ENCODE measurements around the gene SLC7A6. TPM values are rescaled to one million over a fixed set of nuclear protein-coding genes. Genes with fewer than 3 reads are reported as not detected.
A peak's percentile ranks its signal among the peaks of the same experiment; 100 is the strongest.

Gene SLC7A6
- total RNA-seq, 1 experiment from 2014 or later, result 22.6 TPM

DNA sequence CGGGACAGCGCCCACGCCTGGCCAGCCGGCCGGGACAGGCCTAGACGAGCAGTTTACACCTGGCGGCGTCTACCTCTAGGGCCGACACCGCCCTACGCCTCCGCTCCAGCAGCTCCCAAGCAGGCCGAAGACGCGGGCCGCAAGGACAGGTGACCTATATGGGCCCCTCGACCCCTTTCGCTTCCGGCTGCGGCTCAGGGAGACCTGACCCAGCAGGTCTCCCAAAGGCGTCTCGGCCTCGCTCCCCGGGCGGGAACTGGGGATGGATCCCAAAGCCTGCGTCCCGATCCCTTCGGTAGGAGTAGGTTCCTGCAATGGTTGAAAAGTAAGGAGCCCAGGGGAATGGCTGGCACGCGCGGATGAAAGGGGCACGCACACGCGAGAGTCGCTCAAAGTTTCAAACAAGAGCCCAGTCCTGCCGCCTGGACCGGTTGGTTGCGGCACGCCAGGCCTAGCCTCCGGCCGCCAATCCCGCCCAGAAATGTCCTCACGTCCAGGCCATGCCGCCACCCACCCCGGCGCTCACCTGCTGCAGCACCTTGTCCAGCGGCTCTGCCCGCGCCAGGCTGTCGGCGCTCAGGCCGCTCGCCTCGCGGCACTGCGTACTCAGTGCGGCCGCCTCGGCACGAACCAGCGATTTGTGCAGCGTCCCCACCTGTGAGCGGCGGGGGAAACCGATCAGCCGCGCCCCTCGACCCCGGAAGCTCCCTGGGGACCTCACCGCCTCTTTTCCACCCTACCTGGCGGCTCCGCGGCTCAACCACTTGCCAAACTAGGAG lies 29.0 kb upstream of the SLC7A6 start:
- no peak for DNase-seq (ENCODE audit: low read depth)

DNA sequence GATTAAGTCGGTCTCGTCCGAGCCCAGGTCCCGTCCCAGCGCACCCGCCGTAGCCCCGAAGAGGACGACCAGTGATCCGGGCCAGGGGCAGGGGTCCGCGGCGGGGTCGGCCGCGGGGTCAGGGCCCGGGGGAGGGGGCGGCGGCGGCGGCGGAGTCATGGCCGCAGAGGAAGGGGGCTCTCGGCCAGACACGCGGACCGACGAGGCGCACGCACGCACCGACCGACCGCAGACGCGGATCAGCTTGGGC lies 28.5 kb upstream of the SLC7A6 start, which contains the start of gene ESRP2:
ESRP2 (minus strand) TSS at position 241 of the 250 bp plus-strand sequence; CDS start at position 159, 82 bp downstream.
- no peak for DNase-seq (ENCODE audit: low read depth)

DNA sequence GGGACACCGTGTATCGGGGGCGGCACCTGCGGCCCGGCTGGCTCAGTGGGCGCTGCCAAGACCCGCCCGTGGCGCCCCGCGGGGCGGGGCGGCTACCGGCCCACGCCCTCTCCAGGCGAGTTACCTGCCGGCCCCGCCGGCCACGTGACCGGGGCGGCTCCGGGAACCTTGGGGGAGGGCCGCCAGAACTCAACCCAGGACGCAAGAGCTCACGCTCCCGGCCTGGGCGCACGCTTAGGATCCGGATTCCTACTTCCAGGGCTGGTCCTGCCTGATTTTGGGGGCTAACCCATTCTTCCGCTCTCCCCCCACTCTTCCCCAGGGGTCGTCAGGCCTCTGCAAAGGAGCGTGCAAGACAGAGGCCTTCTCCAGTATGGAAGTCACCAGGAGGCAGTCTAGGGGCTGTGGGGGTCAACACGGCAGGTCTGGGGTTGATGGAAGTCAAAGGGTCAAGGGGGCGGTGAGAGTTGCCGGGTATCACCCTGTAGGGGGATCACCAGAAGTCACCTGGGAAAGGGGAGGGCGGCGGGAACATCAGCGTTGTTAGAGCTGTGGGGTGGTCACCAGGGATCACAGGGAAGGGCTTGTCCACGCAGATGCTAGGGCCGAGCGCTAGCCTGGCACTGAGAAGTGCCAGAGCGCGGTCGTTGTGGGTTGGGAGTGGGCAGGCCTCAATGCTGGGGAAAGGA lies 28.0 kb upstream of the SLC7A6 start:
- DNase-seq (ENCODE audit: low read depth), result no peak

DNA sequence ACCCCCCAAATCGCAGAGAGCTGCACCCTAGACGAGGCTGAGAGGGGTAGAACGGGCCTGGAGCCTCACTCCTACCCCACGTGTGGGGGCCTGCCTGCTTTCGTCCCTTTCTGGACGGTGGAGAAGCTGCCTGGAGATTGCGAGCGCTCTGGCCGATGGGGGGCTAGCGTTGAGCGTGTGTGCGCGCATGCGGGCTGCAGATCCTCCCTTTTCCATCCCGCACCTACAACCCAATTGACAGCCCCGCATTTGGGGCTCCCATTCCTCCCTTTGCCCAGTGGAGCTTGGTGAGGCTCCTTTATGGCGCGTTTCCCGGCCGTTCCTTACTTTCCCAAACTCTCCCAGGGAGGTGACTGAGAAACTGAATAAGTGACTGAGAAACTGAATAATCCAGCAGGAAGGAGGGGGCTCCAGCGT lies 27.5 kb upstream of the SLC7A6 start:
- DNase-seq (ENCODE audit: low read depth), result no peak

DNA sequence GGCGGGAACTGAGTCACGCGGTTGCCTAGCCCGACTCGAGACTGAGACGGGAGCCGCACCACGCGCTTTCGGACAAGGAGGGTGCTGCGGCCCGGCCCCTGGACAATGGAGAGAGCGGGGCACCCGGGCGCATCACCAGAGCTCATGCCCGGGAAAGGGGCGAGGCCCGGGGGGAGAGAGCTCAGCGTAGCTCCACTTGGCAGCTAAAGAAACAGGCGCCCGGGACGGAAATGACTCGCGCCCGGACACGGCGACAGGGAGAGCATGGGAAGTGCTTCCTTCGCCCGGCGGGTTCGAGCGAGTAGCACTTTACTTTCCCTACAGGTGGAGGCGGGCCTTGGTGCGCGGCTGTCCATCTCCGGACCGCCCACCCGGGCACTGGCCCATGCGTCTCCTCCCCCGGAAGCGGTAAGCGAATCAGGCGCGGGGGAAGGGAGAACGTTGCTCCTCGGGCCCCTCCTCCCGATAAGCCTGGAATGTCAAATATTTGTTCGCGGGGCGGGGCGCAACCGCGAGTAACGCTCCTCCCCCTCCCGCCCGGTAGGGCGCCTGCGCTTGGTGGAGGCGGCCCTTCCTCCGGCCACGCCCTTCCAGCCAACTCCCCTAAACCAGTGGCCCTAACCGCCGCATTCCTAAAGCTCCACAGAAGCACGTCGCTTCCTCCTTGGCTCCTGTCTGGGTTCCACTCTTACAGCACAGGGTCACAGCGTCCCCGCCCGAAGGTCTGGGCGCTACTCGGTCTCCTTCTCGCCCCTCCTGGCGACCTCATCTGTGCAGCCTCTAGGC lies 26.9 kb upstream of the SLC7A6 start:
- DNase-seq (ENCODE audit: low read depth), result peak; percentile 95

DNA sequence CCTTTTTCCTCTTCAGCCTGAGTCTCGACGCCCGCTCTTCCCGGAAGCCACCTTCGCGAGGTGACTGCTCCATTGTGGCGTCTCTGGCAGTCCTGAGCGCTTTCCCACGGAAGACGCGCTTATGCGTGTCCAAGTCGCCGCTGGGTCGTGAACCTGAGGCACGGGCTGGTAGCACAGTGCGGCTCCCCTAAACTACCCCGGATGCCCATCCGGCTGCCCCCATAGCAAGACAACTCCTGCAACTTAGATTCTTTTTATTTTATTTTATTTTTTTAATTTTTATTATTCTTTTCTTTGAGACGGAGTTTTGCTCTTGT lies 26.3 kb upstream of the SLC7A6 start:
- DNase-seq (ENCODE audit: low read depth), result no peak

DNA sequence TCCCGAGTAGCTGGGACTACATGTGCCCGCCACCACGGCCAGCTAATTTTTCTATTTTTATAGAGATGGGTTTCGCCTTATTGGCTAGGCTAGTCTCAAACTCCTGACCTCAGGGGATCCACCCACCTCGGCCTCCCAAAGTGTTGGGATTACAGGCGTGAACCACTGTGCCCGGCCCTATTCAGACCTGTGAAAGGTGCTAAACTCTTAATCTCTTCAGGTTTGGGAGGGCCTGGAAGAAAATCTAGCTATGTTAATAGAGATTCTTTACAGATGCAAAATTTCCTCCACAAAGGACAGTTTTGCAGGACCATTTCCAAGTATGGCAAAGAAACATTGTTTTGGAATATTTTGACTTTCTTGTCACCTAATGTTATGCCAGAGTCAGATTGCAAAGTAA lies 22.2 kb upstream of the SLC7A6 start:
- DNase-seq (ENCODE audit: low read depth), result no peak

DNA sequence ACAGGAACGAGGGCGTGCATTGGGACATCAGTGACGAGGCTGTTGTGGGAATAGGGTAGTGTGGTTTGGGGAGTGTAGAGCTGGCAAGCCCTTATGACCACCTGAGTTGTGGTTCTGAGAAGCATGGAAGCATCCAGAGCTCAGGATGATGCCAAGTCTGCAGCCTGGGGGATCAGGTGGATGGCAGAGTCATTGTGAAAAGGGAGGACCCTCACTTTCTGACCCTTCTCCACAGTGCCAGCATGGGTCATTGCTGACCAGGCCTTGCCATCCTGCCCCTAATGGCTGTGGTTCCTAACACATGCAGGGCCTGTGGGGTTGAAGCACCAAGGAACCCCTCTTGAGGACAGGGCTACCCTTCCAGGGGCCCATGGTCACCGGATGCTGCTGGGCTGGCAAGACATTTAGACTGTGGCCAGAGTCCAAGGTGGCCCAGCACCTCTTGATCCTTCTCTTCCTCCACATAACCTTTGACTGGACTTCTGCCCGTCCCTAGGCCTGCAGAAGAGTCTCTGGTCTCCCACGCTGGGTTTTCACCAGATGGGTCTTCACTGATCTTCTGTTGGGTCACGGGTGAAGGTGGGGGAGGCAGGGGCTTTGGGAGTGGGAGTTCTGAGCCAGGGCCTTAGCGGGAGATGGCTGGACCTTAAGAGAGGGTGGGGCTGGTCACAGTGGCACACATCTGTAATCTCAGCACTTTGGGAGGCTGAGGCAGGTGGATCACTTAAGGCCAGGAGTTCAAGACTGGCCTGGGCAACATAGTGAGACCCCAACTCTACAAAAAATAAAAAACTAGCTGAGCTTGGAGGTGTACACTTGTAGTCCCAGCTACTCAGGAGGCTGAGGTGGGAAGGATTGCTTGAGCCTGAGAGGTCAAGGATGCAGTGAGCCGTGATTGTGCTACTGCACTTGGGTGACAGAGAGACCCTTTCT lies 21.1 kb upstream of the SLC7A6 start:
- no peak for DNase-seq (ENCODE audit: low read depth)

DNA sequence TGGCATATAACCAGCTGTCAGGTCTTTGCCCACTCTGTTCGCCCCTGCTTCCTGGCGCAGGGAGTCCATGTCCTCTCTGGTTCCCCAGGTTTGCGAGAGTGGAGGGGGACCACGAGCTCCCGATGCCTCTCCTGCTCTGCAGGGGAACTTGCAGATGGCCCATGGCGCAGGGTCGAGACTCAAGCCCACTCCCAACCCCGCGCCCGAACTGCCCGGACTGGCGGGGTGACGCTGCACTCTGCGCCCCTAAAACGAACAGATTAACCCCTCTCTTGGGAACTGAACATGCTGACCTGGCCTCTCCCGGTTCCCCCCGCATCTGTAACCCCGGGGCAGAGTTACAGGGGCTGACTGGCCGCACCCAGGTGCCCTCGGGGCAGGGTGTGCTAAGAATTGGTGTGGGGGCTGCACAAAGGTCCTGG lies 19.8 kb upstream of the SLC7A6 start:
- DNase-seq (ENCODE audit: low read depth), result no peak

DNA sequence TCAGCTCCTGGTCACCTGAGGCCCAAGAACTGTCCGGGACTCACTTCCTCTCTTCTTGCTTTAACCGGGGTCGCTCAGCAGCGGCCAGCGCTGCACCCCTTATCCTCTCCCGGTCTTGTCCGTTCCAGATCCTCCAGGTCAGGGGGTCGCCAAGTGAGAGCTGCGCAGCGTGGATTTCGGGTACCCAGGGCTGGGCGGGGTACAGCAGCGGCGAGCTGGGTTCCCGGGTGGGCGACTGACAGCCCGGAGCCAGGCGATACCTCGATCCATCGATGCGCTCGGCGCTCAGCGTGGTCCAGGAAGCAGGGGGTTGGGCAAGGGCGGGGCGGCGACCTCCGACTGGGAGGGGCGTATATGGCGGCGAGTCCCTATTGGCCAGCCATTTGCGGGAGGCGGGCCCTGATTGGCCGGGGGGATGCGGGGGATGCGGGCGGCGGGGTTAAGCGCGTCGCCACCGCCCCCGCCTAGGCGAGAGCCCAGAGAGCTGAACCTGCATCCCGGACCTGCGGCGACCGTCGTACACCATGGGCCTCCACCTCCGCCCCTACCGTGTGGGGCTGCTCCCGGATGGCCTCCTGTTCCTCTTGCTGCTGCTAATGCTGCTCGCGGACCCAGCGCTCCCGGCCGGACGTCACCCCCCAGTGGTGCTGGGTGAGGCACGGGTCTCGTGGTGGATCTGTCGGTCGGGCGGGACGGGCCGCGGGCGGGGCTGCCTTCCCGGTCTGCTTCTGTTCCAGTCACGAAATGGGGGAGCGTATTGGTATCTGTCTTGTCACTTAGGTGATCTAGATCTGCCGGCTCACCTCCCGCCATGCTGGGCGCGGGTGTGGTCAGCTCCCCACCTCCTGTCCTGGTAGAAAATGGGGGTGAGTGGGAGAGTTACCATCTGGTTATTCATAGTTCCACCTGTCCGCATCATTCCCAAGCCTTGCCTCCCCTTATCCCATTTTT lies 19.1 kb upstream of the SLC7A6 start, which contains the start of gene PLA2G15:
PLA2G15 (plus strand) TSS at position 471 of the 951 bp plus-strand sequence; CDS start at position 525, 54 bp downstream.
- peak; percentile 91 for DNase-seq (ENCODE audit: low read depth)

DNA sequence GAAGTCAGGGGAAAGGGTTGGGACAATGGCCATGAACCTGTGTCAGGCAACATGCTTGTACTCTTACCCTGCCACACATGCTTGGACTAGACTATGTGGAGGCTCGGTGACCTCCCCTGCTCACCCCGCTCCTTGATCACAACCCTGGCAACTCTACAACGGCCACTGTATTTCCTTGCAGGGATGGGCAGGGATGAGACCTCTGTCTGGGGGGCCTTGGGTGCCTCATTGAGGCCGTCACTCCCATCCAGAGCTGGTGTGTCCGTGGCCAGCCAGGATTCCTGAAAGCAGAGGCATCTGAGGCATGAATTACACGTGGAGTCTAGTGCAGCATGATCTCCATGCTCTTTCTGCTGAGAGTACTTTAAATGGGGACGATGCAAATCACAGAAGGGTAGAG lies 18.2 kb upstream of the SLC7A6 start:
- no peak for DNase-seq (ENCODE audit: low read depth)

DNA sequence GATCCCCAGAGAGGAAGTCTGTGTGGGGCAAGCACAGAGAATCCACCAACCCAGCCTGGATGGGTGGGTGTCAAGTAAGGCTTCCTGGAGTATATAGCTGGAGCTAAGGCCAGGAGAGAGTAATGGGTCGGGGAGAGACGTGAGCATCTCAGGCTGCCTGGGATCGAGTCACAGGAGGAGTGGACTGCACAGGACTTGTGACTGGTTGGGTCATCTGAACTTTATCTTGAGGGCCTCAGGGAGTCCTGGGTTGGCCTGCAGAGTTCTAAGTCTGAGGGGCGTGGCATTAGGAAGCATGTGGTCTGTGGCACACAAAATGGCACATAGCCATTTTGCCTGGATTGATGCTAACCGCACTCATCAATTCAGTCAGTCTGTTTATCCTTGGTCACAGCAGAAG lies 17.7 kb upstream of the SLC7A6 start:
- peak; percentile 25 for DNase-seq (ENCODE audit: low read depth)

DNA sequence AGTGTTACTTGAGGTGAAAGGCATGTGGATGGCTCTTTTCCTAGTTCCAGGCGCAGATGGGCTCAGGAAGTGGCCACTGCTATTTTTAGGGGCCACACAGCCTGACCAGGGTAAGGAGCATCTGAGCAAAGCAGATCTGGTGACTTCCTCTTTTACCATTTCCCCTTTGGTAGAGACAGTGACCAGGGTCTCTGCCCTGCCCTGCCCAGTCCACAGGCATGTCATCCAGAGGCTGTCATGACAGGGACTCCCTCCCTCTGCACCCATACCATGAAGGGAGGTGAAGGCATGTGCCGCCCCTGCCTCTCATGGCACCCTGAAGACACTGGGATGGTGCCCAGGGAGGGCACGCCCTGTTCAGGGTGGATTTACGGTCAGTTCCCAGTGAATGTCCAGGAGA lies 16.9 kb upstream of the SLC7A6 start:
- no peak for DNase-seq (ENCODE audit: low read depth)

DNA sequence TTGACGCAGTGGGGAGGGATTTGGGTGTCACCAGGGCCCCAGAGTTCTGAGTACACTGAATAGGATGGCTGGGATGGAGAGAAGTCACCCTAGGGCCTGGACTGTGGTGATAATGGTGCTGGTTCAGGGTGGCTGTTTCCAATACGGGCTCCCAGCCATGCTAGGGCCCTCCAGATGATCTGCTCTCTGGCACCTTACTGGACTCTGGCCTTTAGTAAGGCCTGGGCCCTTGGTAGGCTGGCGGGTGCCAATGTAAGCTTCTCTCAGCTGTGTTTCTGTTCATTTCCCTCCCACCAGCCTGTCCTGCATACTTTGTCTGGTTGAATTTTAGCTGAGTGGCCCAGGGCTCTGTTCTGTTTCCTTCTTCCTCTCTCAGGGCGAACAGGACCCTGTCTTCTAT lies 16.4 kb upstream of the SLC7A6 start:
- DNase-seq (ENCODE audit: low read depth), result no peak

DNA sequence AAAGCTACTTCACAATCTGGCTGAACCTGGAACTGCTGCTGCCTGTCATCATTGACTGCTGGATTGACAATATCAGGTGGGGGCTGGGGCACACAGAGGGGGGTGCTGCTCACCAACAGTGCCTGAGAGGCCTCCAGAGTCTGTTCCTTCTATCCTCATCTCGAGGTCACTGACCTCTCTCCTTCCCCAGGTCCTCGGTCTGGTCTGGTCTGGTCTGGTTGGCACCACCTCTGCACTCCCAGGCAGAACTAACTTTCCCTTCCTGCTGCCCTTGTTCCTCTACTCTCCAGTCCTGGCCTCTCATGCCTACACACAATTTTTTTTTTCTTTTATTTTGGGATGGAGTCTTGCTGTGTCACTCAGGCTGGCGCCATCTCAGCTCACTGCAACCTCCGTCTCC lies 15.0 kb upstream of the SLC7A6 start:
- DNase-seq (ENCODE audit: low read depth), result no peak

DNA sequence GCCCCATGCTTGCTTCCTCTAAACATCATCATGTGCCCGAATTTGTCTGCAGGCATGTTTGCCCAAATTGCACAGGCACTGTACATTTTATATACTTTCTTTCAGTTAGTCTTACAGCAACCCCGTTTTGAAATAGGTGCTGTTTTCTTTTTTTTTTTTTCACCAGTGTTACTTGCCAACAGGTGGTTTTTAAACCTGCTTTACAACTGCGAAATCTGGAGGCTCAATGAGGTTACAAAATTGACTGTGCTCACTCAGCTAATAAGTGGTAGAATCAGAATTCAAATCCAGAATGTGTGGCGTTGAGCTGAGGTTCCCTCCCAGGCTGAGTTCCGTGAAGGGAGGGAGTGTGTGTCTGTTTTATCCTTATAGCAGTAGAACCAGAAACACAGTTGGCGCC lies 13.4 kb upstream of the SLC7A6 start:
- no peak for DNase-seq (ENCODE audit: low read depth)

DNA sequence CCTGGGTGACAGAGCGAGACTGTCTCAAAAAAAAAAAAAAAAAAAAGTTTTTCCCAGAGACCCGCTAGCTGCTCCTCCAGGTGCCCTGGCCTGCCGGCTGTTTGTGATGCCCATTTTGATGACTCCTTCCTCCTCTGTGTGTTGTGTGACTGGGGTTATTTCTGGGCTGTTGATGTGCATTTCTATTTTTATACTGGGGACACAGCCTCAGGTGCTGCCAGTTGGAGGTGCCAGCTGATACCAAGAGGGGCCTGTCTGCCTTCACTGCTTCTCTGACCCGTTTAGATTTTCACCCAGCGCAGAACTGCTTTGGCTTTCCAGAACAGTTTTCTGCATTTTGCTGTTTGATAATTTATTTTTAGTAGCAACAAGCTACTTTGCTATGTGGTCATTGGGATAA lies 12.5 kb upstream of the SLC7A6 start:
- no peak for DNase-seq (ENCODE audit: low read depth)

DNA sequence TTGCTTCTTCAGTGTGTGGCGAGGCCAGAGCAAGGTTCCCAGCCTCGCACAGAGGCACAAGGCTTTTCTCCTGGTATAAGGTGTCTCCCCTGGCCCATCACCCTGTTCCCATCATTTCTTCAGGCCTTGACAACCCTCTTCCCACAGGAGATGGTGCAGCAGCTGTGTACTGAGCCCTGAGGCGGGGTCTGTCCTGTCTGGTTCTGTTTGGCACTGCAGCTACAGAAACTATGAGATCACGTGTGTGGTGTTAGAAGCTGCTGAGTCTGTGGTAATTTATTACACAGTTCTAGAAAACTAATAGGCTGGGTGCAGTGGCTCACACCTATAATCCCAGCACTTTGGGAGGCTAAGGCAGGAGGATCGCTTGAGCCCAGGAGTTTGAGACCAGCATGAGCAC lies 11.9 kb upstream of the SLC7A6 start:
- DNase-seq (ENCODE audit: low read depth), result no peak

DNA sequence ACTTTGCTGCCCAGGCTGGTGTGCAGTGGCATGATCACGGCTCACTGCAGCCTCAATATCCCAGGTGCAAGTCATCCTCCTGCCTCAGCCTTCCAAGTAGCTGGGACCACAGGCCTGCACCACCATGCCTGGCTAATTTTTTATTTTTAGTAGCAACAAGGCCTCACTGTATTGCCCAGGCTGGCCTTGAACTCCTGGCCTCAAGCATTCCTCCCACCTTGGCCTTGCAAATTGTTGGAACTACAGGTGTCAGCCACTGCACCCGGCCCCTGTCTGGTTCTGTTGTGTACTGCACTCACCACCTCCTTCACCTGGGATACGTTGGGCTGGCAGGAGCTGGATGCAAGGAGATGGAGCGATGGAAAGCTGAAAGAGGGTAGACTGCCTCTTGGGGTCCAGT lies 10.6 kb upstream of the SLC7A6 start:
- DNase-seq (ENCODE audit: low read depth), result no peak

DNA sequence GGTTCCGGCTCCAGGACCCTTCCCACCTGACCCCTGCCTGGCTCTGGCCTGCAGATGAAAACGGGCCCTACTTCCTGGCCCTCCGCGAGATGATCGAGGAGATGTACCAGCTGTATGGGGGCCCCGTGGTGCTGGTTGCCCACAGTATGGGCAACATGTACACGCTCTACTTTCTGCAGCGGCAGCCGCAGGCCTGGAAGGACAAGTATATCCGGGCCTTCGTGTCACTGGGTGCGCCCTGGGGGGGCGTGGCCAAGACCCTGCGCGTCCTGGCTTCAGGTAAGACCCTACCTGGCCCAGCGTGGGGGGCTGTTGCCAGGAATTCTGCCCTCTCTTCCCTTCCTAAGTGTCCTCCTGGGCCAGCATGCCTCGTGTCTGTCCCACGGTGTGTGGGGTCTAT lies 8.6 kb upstream of the SLC7A6 start:
- DNase-seq (ENCODE audit: low read depth), result no peak
